ENCODE measurements around the gene LIMS2.

DNA sequence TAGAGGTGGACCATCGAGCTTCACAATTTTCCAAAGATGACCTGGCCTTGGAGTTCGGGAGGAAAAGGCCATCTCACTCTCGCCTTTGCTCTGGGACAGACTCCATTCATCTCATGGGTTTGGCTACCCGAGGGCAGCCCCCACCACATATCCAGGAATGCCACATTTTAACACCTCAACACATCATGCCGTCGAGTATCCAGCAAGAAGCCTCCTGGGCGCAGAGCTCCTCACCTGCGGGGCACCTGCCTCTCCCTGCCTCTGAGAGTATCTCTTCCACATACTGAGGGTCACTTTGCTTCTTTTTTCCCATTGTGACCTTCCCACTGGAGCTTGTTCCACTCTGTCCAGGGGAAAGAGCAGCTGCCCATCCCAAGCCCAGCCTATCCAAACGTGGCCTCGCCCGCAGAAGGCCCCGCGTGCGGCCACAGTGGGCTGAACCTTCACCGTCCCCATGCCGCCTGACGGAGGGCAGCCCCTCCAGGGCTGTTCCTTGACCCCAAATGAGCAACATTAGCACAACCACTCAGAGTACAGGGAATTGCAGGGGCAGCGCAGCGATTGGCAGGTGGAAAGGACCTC, 5.5 kb upstream of the LIMS2 start:
- TF ChIP-seq ZNF274 (IDR thresholded peaks at IDR 0.05; ENCODE audit: low read depth, low read length) (no peak), SUZ12 (IDR thresholded peaks at IDR 0.05; ENCODE audit: extremely low read depth, insufficient read depth, insufficient read length) (no peak)

Measured in NT2/D1 (cell line).